Measurements from ENCODE around the gene SLCO3A1.
"Not testable (repeated sequence)": the region's sequence is repeated elsewhere in the genome, so short reads cannot be mapped to it uniquely, and the experiment has no call there.

Gene SLCO3A1

DNA sequence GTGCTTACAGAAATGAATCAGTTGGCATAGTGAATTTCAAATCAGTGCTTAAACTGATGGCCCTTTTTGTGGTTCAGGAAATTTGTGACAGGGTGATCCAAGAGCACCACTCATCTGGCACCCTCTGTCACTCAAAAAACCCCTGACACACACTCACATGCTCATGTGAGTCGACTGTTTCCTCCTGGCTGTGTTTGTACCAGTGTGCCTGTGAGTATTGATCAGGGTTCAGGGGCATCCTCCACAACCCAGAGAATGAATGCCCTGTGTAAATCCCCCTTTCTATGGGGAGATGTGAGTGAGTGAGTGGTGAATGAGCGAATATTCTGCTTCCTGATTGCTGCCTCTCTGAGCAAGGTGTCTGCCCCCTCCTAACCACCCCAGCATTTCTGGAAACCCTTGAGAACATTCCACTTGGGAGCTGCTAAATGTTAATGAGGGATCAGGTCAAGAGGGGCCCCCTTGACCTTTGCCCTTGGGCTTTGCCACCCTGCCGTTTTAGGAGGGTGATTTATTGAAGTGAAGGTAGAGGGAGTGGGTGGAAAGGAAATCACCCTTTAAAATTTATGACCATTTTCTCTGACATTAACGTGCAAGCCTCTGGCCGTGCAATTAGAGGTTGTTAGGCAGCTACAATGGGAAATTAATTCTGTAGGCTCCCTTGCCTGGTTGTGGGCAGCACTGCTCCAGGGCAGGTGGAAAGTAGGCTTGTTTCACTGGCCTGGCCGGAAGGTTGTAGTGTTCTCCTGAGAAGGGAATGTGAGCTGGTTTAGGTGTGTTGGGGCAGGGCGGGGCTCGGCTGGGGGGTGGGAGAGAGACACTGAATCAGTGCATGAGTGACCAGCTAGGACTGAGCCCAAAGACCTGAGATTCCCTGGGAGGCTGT lies 87.2 kb downstream of the SLCO3A1 start:
- DNase-seq (ENCODE audit: low read depth), result no peak

DNA sequence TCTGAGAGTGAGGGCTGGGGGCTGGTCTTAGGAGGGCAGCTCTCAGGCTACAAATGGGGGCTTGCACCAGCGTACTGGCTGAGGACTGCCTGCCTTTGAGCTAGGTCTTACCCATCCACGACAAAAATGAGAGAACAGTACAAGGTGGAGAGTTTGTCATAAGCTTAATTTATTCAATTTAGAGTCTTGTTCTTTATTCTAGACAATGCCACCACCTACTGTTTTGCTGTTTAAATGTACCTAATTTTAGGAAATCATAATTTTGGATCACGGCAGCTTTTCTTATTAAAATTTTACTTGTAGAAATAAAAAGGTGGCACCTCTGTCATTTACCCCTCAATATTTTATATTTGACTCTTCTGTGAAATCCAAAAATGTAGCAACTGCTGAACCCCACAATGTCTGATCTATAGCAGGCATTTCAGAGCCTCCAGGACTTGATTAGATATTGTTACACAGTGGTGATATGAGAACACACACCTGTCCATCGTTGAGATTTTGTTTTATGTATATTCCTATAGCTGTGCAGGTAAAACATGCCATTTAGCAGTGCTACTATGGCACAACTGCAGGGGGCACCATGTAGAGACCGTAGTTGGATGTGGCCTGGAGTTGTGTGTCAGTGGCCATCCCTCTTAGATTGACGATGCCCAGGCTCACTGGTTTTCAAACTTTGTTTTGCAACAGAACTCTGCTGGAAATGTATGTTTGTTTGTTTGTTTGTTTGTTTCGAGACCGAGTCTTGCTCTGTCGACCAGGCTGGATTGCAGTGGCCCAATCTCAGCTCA lies 88.6 kb downstream of the SLCO3A1 start:
- no peak for DNase-seq (ENCODE audit: low read depth)

DNA sequence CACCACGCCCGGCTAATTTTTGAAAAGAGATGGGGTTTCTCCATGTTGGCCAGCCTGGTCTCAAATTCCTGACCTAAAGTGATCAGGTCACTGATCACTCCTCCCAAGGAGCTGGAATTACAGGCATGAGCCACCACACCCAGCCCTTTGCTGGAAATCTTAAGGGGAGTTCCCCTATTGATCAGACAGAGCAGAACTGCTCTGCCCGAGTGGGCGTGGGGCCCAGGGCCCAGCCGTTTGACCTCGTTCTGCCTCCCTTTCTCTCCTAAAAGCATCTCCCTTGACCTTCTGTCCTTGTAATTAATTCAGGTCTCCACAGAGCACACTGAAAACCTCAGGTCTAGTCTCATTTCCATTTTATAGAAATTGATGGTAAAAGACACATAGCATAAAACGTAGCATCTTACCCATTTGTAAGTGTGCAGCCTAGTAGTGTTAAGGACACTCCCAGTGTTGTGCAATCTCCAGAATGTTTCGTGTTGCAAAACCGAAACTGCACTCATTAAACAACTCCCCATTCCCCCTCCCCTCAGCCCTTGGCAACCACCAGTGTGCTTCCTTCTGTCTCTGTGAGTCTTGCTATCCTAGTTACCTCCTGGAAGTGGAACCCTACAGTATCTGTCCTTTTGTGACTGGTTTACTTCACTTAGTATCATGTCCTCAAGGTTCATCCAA lies 89.3 kb downstream of the SLCO3A1 start:
- no peak for DNase-seq (ENCODE audit: low read depth)

DNA sequence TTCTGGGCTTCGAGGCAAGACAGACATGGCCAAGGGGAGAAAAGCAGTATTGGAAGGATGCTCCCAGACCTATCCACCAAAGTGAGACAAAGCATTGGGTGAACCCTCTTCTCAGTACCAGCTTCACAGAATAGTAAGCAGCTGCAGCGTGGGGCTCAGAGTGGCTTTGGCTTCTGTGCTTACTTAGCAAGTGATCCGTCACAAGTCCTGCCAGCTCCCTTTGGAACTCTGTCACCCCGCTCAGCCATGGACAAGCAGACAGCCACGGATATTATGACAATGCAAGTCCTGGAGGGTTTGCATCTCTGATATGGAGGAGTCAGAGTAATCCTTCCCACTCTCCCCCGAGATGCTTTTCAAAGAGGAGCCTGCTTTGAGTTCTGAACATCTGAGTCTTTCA lies 90.8 kb downstream of the SLCO3A1 start:
- DNase-seq (ENCODE audit: low read depth), result no peak

DNA sequence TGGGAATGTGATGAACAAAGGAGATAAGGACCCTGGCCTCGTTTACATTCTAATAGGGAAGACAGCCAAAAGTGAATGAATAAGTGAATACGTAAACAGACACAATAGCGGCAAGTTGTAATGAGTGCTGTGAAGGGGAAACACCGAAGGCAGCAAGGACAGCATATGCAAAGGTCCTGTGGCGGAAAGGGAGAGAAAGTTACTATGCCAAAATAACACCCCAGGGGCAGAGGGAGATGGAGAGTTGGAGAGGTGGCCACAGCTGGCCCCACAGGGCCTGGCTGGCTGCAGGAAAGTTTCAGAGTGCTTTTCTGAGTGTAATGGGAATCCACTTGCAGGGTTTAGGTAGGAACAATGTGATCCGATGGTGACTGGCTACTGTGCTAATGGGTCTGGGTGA lies 91.9 kb downstream of the SLCO3A1 start:
- DNase-seq (ENCODE audit: low read depth), result no peak

DNA sequence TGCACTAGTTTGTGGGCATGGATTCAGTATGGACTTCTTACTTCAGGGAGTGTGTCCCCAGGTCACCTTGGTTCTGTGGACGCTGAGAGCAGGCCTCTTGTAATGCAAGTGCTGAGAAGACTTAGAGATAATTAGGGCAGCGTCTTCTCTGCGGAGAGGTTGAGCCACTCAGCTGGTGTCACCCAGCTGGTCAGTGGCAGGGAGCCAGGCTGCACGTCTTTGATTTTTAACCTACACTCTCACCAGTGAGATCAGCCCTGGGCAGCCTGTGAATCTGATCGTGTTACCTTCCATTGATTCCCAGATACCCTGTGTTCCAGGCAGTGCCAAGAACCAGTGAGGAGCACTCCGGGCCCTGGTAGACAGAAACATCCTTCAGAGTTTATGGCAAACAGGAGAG lies 92.6 kb downstream of the SLCO3A1 start:
- no peak for DNase-seq (ENCODE audit: low read depth)

DNA sequence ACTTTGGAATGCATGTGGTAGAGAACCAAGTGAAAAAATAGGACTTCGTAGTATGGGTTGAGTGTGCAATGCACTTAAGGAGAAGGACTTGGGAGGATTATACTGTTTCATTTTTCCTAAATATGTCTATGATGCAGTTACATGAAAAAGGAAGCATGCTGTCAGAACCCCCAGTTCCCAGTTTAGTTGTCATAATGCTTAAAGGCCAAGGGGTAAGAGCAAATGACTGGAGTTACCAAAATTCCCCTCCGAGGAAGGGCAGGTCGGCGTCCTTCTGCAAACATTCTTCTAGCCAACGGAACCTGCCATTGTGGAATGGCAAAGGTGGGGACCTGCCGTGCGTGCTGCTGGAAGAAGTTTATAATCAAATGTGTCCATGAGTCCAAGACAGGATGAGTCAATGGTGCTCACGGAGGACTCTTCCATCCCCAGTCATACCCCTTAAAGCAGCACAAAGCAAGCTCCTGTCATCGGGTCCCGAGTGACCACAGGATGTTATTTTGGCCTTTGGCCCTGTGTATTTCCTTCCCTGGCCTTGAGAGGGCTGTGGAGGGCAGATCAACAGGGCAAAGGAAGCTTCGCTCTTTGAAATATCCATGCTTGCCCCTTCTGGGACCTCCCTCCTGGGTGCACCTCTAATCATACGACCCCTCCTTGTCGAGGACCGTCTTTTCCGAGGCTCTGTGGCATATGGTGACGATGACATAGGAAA lies 93.2 kb downstream of the SLCO3A1 start:
- DNase-seq (ENCODE audit: low read depth), result no peak

DNA sequence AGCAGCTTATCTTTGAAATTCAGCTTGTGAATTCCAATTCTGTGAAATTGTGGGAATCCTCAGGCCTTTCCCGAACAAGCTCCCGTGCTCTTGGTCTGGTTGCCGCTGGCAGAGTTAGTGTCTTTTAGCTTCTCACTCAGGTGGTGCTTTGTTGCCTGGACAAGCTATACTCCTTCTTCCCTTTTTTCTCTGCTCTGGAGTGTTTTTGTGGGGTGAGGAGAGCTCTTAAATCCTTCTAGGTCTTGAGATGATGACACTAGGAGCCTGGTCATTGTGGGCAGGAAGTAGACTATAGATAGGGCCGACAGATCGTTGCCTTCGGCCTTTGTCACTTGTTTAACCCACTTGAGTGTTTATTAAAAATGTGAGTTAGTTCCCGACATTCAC lies 93.8 kb downstream of the SLCO3A1 start:
- DNase-seq (ENCODE audit: low read depth), result no peak

DNA sequence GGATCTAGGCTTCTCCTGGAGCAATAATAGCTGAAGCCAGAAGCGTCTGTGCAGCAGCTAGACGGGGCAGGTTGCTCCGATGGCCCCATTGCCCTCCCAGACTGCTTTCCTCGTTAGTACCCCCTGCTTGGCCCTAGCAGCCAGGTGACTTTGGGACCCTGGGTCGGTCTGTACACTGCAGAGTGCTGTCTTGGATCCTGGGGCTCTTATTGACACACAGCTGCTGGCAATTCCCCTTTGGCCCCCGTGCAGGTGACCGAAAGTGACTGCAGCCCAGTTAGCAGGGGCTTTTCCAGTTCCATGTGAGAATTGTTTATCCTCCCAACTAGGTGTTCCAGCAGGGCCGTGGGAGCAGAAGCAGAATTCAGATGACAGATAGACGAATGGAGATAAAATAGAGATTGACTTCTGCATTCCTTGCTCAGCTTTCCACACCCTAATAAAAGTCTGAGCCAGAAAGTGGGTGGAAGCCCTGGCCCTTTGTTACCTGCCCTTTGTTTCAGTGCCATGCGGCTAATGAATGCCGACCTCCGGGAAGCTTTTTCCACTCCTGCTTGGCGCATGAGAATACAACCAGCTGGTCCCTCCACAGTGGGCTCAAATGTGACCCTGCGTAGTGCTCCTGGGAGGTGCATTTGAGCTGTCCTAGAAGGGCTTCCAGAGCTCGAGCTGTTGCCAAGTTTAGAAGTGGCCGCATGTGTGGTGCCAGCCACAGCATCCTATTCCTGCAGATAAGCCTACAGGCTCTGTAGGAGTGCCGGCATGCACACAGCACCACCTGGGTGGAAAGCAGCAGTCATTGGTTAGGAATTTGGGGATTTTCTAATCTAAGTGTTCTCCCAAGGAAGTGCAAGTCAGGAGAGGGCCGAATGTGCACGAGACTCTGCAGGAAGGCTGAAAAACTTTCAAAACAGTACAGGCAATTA lies 94.4 kb downstream of the SLCO3A1 start:
- DNase-seq (ENCODE audit: low read depth), result no peak

DNA sequence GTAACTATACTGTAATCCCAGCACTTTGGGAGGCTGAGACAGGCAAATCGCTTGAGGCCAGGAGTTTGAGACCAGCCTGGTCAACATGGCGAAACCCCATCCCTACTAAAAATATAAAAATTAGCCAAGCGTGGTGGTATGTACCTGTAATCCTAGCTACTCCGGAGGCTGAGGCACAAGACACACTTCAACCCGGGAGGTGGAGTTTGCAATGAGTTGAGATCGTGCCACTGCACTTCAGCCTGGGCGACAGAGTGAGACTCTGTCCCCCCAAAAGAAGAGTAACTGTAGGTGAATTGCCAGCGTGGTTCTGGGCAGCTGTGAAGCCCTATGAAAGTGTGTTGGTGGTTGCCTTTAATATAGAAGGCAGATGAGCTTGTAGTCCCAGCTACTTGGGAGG lies 95.9 kb downstream of the SLCO3A1 start:
- no peak for DNase-seq (ENCODE audit: low read depth)

DNA sequence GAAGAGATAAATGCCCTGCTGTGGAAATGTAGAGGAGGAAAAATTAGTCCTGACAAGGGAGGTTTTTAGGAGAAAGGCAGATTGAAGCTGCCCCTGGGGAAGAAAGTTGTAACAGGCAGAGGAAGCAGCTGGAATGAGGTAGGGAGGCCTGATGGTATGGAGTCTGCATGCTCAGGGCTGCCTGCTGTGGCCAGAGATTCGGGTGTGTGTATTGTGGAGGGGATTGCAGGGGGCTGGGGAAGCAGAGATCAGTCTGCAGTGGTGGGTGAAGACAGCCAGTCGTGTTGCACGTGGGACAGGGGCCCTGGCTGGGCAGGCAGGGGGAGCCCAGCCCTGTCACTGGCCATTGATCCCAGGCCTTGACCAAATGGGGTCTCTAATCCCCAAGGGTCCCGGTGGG lies 96.5 kb downstream of the SLCO3A1 start:
- DNase-seq (ENCODE audit: low read depth), result no peak

DNA sequence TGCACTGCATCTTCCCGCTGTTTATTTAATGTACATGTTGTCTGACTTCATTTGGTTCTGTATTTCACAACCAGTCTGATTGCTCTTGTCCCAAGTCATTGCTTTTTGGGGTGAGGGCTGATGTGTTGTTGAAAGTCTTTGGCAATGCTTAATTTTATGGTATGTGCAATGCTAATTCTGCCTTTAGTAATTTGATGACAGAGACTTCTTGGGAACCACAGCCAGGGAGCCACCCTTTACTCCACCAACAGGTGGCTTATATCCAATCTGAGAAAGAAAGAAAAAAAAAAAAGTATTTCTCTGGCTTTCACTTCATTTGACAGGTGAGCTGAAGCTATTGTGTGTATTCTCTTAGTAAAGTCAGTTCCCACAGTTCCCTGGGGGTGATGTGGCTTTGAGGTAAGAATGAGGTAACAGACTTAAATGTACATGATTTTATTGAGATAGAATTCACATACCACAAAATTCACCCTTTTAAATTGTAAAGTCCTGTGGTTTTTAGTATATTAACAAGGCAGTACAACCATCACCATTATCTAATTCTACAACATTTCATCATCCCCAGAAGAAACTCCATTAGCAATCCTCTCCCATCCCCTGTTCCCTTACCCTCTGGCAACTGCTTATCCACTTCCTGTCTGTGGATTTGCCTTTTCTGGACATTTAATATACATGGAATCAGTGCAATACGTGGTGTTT lies 97.3 kb downstream of the SLCO3A1 start:
- DNase-seq (ENCODE audit: low read depth), result no peak

DNA sequence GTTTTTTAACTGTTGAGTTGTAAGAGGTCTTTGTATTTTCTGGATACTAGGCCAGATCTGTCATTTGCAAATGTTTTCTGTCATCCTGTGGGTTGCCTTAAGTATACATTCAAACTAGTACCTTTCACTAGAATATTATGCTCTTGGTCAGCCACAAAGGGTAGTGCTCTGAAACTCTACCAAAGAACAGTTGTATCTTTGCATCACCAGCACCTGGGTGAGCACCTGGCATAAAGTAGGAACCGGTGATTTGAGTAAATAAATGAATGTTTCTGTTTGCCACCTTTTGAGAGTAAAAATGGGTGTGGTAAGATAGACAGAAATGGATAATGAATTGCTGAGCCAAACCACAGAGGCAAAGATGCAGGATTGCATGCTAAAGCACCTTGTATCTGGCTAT lies 98.7 kb downstream of the SLCO3A1 start:
- no peak for DNase-seq (ENCODE audit: low read depth)

DNA sequence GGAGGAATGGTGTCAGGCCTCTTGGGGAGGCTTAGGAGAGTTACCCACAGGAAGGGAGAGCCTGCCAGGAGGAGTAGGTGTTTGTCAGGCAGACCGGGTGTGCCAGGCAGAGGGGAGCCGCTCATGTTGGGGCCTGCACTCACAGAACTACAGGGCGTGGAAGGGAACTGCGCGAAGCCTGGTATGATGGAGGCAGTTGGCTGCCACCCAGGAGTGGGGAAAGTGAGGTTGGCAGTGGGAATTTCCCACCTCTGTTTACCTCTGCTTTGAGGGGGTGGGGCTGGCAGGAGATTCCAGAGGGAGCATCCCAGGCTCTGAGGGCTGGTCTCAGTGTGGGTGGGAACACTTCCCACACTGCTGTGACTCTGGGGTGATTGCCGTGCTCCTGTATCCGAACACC lies 99.9 kb downstream of the SLCO3A1 start:
- DNase-seq (ENCODE audit: low read depth), result no peak

DNA sequence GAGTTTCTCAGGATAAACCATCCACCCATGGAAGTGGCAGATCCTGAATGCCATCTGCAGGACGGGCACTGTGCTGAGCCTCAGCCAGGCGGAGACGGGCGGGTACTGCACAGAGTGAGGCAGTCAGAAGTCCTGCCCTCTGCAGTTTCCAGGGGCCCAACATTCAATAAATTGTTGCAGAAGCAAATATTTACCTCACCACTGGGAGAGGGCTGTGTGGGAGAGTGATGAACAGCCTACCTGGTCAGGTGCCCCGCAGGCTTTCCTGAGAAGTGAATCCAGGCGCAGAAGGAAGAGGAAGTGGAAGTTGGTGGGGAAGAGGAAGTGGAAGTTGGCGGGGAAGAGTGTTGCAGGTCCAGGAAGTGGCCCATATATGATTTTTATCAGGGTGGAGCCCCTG lies 100.8 kb downstream of the SLCO3A1 start:
- no peak for DNase-seq (ENCODE audit: low read depth)

DNA sequence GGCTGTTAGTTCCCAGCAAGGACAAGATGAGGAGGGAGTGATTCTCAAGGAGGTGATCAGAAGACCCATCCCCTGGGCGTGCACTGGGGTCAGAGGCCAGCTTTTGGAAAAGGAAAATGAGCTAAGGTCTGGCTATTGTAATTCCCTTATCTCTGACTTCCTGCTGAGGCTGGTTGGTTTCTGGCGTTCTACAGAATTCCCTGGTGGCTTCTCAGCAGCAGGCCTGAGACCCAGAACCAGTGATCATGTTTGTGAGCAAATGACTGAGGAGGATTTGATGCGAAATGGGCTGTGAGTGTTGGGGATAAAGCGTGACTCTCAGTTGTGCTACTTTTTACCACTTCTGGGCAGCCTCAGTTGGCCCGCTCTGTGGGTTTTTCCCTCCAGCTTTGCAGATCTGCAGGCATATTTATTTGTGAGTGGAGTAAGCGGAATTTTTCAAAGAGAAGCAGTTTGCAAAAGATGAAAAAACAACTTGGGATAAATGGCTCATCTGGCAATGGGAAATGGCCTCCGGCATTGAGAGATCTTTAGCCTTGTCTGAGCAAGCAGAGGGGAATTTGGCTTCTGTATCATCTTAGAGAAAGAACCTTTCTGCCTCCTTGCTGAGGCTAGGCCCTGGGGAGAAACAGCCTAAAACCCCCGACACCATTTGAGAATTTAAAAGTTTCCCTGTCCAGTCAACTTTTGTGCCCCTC lies 102.7 kb downstream of the SLCO3A1 start:
- no peak for DNase-seq (ENCODE audit: low read depth)

DNA sequence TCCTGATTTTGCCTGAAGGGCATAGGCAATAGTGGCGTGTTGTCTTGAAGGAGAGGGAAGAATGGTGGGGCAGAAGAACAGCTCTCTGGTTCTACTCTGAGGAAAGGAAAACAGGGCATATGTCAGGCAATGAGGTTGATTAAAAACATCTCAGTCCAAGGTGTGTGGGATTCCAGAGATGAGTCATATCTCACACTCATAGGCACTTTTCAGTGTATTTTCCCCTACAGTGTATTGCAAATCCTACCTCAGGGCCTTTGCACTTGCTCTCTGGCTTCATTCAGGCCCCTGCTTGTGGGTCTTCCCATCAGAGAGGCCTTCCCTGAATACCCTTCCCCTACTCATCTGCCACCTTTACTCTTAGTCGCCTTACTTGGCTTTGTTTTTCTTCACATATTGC lies 107.8 kb downstream of the SLCO3A1 start:
- DNase-seq (ENCODE audit: low read depth), result no peak

DNA sequence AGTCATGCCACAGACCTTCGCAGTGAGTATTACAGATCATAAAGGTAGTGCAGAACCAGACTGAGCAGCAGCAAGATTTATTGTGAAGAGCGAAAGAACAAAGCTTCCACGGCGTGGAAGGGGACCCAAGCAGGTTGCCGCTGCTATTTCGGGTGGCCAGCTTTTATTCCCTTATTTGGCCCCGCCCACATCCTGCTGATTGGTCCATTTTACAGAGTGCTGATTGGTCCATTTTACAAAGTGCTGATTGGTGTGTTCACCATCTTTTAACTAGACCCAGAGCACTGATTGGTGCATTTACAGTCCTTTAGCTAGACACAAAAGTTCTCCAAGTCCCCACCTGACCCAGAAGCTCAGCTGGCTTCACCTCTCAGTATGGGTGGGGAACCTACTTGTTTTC lies 110.2 kb downstream of the SLCO3A1 start:
- DNase-seq (ENCODE audit: low read depth), result not testable (repeated sequence)

DNA sequence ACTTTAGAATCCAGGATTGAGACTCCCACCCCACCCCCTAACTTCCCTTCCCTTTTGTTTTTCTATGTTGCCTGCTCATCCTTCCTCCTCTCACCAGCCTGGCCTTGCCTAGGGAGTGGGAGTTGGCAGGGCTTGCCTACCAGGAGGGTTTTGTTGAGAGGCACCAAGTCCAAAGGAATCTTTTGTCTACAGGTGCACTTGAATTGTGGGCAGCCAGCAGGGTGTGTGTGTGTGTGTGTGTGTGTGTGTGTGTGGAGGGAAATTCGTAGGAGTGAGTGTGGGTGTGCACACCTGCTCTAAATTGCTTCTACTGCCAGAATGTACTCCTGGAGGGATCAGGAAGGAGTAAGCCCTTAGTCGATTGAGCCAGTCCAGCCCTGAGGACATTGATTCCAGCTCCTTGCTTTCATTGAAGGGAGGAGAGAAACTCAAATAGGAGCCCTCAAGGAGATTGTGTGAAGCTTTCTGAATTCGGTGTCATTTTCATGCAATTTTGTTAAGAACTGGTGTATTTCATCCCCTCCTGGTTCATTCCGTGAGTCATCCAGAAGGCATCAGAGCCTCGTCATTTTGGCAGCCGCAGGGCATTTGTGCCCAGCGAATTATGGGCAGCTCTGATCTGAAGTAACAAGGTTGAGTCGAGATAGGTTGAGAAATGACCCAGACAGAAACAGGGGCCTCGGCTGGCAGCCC lies 112.1 kb downstream of the SLCO3A1 start:
- DNase-seq (ENCODE audit: low read depth), result no peak
